Stomach (tissue), 4 donors: ENCODE data around the gene MYO1B.

Source experiments
- EP300 ChIP-seq: sonication (generic); formaldehyde crosslinking; IDR thresholded peaks from one replicate; pipeline ENCODE4 v1.6.1; 2017; ENCODE audit warnings: antibody characterized with exemption
- POLR2A ChIP-seq, 4 donors: fragments of 450-650 bp; IDR thresholded peaks; one replicate each; pipeline ENCODE4 v1.6.1; 2016; ENCODE audit warnings: antibody characterized with exemption in 4 of 4, control low read depth in 2 of 4, mild to moderate bottlenecking in 1 of 4, moderate library complexity in 1 of 4
- TF ChIP-seq, protein P1 (sequence below), 7 experiments: fragments of 450-650 bp in 4 of 7; fragments of 200-600 bp in 3 of 7; sonication (generic) in 3 of 7; IDR thresholded peaks; one replicate each; pipeline ENCODE4 v1.5.1; 2016 to 2019; ENCODE audit warnings: antibody characterized with exemption in 7 of 7, control low read depth in 2 of 7, mild to moderate bottlenecking in 1 of 7

DNA sequence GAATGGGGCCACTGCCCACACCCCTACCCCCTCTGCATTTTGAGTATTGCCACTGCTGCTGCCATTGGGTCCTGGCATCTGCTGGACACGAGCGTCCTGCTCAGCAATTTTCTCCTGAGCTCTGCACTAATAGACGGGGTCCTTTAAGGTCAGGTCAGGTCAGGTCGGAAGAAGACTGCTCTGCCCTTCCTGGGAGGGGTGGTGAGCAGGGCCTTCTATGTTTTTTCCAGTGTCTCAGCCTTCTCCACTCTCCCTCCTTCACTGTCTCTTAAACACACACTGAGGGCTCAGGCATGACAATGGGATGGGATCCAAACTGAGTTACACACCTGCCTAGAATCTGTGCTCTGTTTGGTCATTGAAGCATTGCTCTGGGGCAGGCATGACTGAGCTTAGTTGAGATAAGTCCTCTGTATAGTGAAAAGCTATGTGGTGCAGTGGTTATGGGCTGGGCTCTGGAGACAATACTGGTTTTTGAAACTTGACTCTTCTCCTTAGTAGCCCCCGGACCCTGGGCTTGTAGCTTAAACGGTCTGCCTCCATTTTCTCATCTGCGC lies 10.6 kb downstream of the MYO1B start:
- TF ChIP-seq, protein P1, sequence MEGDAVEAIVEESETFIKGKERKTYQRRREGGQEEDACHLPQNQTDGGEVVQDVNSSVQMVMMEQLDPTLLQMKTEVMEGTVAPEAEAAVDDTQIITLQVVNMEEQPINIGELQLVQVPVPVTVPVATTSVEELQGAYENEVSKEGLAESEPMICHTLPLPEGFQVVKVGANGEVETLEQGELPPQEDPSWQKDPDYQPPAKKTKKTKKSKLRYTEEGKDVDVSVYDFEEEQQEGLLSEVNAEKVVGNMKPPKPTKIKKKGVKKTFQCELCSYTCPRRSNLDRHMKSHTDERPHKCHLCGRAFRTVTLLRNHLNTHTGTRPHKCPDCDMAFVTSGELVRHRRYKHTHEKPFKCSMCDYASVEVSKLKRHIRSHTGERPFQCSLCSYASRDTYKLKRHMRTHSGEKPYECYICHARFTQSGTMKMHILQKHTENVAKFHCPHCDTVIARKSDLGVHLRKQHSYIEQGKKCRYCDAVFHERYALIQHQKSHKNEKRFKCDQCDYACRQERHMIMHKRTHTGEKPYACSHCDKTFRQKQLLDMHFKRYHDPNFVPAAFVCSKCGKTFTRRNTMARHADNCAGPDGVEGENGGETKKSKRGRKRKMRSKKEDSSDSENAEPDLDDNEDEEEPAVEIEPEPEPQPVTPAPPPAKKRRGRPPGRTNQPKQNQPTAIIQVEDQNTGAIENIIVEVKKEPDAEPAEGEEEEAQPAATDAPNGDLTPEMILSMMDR (IDR thresholded peaks at IDR 0.05): no peak
- TF ChIP-seq EP300 (no peak), POLR2A (IDR thresholded peaks at IDR 0.05) (no peak)
